ENCODE results near the gene LYSMD1.

LYSMD1 gene

GRCh38 chr1:151165281-151165737 is 393 bp downstream of the LYSMD1 start (continued):
- TF ChIP-seq BCL11A (tag by site-specific recombination; IDR thresholded peaks at IDR 0.05; ENCODE audit: low read depth) (peak; percentile 91), ZNF133 (tag by site-specific recombination; IDR thresholded peaks at IDR 0.05) (no peak), ZNF10 (tag by site-specific recombination; IDR thresholded peaks at IDR 0.05) (no peak), PRDM4 (tag by site-specific recombination; IDR thresholded peaks at IDR 0.05) (no peak), ZNF426 (tag by site-specific recombination; IDR thresholded peaks at IDR 0.05) (no peak), ZFHX2 (tag by site-specific recombination; conservative IDR thresholded peaks at IDR 0.05) (no peak; the same call in 1 of the 2 replicates), ZNF660 (tag by site-specific recombination; IDR thresholded peaks at IDR 0.05) (no peak), SETDB1 (IDR thresholded peaks at IDR 0.05; ENCODE audit: insufficient read length, low read length) (no peak), ZNF23 (tag by site-specific recombination; IDR thresholded peaks at IDR 0.05; ENCODE audit: borderline replicate concordance) (no peak), ZNF341 (tag by site-specific recombination; IDR thresholded peaks at IDR 0.05; ENCODE audit: low read depth) (peak; percentile 75), ZBTB48 (tag by site-specific recombination; IDR thresholded peaks at IDR 0.05) (peak; percentile 95), ZNF398 (tag by site-specific recombination; IDR thresholded peaks at IDR 0.05) (peak; percentile 98), REST (tag by site-specific recombination; IDR thresholded peaks at IDR 0.05) (no peak), ZNF791 (tag by site-specific recombination; IDR thresholded peaks at IDR 0.05) (no peak), ZNF830 (tag by site-specific recombination; IDR thresholded peaks at IDR 0.05; ENCODE audit: low read depth) (no peak), ZNF792 (tag by site-specific recombination; IDR thresholded peaks at IDR 0.05) (no peak), AEBP2 (tag by site-specific recombination; IDR thresholded peaks at IDR 0.05; ENCODE audit: borderline replicate concordance) (no peak), ZBTB20 (tag by site-specific recombination; IDR thresholded peaks at IDR 0.05) (peak; percentile 83), KLF7 (tag by site-specific recombination; IDR thresholded peaks at IDR 0.05; ENCODE audit: borderline replicate concordance) (no peak; the same call in 1 of the 2 replicates), ZBTB49 (tag by site-specific recombination; IDR thresholded peaks at IDR 0.05; ENCODE audit: low read depth) (no peak), ZNF311 (tag by site-specific recombination; IDR thresholded peaks at IDR 0.05; ENCODE audit: borderline replicate concordance) (no peak), TRIM28 (IDR thresholded peaks at IDR 0.05; ENCODE audit: borderline replicate concordance, low read length) (0 out of 2 replicates have a peak, but pooled peaks have one; percentile 80)
- TF ChIP-seq, protein P1, sequence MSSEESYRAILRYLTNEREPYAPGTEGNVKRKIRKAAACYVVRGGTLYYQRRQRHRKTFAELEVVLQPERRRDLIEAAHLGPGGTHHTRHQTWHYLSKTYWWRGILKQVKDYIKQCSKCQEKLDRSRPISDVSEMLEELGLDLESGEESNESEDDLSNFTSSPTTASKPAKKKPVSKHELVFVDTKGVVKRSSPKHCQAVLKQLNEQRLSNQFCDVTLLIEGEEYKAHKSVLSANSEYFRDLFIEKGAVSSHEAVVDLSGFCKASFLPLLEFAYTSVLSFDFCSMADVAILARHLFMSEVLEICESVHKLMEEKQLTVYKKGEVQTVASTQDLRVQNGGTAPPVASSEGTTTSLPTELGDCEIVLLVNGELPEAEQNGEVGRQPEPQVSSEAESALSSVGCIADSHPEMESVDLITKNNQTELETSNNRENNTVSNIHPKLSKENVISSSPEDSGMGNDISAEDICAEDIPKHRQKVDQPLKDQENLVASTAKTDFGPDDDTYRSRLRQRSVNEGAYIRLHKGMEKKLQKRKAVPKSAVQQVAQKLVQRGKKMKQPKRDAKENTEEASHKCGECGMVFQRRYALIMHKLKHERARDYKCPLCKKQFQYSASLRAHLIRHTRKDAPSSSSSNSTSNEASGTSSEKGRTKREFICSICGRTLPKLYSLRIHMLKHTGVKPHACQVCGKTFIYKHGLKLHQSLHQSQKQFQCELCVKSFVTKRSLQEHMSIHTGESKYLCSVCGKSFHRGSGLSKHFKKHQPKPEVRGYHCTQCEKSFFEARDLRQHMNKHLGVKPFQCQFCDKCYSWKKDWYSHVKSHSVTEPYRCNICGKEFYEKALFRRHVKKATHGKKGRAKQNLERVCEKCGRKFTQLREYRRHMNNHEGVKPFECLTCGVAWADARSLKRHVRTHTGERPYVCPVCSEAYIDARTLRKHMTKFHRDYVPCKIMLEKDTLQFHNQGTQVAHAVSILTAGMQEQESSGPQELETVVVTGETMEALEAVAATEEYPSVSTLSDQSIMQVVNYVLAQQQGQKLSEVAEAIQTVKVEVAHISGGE (tag by site-specific recombination; conservative IDR thresholded peaks at IDR 0.05; ENCODE audit: low read depth): no peak
